HG03432 (cell line): ENCODE results near the gene DSC2.
"Not testable (repeated sequence)": the region's sequence is repeated elsewhere in the genome, so short reads cannot be mapped to it uniquely, and the experiment has no call there.

ENCODE experiments used
- ATAC-seq: cut with Tn5 transposase; IDR thresholded peaks from one replicate; pipeline ENCODE4 v1.9.1; 2021; ENCODE audit warnings: mild to moderate bottlenecking, moderate library complexity; ENCODE audit not compliant: unreplicated experiment

DSC2 gene

DNA sequence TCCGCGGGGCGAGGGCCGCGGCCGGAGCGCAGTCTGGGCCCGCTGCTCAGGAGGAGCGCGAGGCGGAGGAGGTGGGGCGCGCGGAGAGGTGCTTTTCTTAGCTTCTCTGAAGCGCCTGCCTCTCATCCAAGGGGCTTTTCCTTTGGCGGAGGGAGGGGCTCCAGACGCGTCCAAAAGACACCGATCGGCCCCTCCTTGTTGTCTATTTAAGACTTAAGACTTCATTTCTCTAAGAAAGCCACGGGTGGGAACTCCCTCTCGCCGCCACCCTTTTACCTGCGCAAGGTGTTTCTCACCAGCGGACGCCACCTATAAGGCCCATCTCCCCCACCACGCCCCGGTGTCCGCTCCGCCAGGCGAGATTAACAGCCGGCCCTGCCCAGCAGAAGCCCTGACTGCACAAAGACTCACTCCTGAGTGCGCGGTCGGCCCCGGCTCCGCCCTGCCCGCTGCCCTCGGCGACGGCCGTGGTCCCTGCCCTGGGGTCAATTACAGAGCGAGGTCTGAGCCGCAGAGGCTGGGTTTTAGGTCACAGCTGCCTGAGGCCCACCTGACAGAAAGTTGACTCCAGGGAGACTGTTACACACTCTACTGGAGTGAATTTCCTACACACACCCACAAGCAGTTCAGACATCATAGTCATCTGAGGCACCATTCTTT is at the start of gene DSC2:
TSS of gene DSC2 (minus strand) at position 397 of the 660 bp plus-strand sequence. CDS start 450 bp downstream, outside the sequence.
- no peak for ATAC-seq

DNA sequence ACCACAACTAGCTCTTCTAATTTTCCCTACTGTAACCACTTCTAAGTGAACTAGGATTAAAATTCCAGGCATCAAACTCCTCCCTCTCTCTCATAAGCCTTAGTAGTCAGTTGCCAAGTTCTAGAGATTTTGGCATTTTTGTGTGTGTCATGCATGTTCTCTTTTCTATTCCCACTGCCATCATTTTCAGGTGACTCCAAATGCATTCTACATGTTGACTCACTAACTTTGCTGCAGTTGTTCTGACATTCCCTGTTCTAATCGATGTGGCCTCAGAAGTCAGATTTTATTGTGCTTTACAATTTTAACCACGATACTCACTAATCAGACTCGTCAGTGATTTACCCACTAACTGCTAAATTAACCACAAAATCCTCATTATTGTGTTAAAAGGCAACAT is 47.1 kb upstream of the DSC2 start:
- ATAC-seq, result no peak

DNA sequence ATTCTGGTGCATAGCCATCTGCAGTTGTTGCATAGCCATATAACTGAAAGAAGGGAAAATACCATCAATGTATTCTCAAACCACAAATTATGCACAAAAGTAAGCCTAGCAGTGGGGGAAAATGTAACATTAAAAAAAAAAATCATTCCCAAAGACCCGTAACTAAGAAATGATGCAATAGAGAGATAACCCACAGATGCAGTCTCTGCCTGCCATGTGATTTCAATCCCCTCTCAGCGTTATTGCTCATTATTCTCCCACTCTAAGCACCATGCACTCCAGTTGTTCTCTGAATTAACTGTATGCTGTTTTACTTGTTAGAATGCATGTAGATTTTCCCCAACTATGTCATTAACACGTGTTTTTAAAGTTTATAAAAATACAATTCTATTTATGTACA is 46.4 kb upstream of the DSC2 start:
- ATAC-seq, result no peak

DNA sequence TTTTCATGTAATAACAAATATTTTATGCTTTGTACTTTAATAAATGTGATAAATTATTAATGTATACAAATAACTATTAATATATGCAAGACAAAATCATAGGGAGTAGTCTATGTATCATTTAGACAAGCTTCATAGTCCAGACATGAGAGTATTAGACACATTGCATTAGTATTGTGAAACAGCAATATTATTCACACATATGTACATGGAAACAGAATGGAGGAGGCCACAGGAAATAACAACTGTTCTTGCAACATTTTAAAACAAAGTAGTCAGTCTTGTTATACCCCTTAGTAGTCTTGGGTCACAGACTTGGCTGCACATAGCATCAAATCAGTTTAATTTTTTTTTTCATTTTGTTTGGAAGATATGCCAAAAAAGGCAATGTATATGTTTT is 44.6 kb upstream of the DSC2 start:
- no peak for ATAC-seq

DNA sequence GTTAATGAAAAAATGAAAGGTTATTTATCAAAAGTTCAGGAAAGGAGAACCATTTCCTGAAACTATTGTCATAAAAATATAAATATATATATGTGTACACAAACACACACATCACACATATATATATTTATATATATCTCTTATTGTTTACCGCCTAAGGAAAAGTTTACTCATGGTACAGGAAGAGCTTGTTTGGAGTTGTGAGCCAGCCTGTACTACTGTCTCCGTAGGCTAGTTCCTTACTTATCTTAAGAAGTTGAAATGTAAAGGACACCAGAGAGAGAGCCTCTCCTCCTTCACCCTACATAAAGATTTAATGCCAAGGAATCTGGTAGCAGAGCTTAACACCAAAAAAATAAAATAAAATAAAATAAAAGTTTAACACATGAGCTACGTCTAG is 40.8 kb upstream of the DSC2 start:
- ATAC-seq, result no peak

DNA sequence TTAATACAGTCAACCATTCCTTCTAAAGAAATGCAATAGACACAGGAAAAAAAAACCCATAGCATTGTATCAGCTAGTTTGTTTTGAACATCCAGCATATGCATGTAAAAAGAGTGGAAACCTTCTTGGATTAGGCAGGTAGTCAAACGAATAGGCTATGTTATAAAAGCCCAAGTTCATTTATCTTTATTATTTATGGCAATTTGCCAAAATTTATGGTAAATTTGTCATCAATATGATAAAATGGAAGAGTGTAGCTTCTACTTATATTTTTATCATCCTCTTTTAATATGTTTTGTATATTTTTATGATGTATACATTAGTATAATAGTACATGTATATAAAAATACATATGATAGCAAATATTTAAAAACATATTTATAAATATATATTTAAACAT is 36.5 kb upstream of the DSC2 start:
- ATAC-seq, result no peak

DNA sequence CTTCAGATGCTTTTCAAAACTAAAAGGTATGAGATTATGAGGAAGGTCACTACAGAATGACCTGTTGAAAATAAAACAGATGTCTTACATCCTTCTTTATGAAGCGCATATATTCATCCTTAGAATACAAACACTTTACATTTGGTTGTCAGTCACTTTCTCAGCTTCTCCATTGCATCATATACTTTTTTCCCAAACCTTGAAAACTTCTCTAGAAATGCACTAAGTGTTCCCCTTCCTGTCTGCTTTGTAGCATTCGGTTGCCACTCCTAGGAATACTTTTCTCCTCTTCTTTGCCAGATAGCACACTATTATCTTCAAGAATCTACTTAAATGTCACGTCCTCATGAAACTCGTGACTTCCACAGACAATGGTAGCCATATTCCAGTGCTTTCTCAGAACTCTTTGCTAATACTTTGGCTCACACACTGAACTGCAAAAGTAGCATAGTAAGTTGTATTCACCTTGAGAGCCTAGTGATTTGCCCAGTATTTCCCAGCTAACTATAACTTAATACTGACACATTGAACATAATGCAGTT is 32.8 kb upstream of the DSC2 start:
- no peak for ATAC-seq

DNA sequence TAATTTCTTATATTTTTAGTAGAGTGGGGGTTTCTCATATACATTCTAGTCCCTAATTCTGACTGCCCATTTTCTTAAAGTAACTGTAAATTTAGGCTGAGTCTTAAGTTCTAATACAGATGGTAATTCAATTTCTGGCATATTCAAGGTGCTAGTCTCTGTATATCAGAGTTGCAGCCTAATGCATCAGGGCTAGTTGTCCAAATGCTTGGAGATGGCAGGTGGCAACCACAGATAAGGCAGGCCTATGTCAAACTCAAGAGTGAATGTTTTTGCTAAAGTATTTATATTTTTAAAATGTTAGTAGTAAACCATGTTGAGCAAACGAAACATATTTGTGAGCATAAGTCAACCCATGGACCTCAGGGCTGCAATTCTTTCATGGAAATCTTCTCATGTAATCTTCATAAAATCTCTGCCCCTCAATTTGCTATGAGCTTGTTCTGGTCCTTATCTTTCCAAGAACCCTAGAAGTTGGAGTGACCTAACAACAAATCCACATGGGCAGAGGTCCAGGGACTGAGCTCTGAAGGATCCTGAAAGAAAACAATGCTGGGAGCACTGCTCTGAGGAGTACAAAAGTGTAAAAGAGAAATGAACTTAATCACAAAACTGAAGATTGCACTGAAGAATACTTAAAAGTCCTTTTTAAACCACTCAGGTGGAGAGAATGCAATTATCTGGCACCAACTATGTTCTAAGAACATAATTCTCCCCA is 27.3 kb upstream of the DSC2 start:
- no peak for ATAC-seq

DNA sequence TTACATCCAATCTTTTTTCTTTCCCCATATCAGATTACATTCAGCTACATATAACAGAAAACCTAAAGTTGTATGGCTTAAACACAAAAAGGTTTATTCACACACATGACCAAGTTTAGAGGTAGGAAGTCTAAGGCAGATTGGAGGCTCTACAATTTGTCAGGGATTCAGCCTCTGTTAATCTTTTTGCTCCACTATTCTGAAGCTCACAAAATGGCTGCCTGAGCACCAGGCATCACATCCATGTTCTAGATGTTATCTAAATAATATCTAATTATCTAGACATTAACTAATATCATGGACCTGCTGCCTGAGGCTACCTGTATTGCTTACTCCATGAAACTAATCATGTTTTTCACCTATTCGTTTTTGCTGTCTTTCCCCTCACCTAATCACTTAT is 23.7 kb upstream of the DSC2 start:
- no peak for ATAC-seq

DNA sequence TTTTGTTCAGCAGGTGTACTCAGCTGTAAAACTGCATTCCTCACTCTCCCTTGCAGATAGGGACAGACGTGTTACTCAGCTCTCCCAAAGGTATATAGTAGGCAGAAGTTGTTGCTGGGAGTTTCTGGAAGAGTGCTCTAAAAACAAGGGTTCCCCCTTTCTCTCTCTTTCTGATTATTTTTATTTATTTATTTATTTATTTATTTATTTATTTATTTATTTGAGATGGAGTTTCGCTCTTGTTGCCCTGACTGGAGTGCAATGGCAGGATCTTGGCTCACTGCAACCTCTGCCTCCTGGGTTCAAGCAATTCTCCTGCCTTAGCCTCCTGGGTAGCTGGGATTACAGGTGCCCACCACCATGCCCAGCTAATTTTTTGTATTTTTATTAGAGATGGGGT is 20.9 kb upstream of the DSC2 start:
- not testable (repeated sequence) for ATAC-seq

DNA sequence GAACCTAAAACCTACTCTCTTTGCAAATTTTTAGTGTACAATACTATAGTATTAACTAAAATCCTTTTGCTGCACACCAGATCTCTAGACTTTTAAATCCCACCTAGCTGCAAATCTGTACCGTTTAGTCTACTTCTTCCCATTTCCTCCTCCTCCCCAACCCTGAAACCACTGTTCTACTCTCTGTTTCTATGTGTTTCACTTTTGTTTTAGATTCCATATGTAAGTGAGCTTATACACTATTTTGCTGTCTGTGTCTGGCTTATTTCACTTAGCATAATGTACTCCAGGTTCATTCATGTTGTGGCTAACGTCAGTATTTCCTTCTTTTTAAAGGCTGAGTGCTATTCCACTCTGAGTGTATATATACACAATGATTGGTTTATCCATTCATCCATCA is 18.4 kb upstream of the DSC2 start:
- ATAC-seq, result peak; percentile 50

DNA sequence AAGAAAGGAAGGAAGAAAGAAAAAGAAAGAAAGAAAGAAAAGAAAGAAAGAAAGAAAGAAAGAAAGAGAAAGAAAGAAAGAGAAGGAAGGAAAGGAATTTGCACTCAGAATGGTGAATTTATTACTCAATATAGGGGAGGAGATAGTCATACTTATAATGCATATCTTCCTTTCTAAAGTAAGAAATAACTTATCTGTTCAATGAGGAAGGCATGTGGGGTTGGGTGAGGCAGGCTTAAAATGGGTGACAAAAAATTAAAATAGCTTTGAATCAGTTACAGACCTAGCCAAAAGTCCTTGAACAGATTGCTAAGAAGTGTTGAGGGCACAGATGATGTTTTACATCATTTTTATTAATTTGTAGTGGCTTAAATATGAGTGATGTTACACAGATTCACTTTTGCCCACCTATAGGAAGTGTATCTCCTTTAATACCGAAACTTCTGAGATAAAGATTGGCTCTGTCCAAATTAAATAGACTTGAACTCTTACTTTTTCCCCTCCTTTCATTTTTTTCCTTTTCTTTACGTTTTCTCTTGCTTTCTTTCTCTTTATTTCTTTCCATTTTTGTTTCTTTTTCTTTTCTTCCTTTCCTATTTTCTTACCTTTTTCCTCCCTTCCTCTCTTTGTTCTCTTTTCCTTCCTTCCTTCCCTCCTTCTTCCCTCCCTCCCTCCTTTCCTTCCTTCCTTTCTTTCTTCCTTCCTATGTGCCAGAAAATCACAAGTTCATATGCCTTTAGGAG is 14.8 kb upstream of the DSC2 start:
- no peak for ATAC-seq

DNA sequence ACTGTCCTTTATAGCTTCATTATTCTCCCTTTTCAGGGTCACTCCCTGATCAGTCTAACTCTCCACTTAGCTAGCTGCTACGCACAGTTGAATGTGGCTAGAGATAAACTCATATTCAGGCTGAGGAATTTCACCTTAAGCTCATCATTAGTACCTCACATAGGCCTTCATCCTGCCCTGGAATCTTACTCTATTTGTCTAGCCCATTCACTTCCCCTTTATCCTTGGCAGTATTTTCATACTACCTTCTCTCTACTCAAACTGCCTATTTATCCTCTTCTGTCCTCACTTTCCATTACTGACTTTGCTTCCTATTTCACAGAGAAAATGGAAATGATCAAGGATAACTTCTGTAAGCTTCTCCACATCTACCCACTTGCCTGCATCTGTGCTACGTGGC is 10.6 kb upstream of the DSC2 start:
- ATAC-seq, result no peak

DNA sequence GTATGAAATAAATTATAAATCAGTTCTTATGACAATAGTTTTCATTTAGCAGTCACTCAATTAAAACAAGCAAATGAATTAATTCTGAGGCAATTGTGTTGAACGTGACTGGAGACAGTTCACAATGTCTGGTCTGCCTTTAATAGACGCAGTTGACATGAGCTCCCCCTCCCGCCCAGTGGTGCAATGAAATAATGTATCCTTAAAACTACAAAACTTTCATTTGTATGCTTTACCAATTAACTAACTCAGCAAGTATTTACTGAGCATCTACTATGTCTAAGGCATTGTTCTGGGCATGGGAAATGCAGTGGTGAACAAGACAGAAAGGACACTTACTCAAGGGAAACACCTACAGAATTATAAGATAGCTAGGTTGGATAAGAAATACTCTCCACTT is 3.5 kb upstream of the DSC2 start:
- no peak for ATAC-seq

DNA sequence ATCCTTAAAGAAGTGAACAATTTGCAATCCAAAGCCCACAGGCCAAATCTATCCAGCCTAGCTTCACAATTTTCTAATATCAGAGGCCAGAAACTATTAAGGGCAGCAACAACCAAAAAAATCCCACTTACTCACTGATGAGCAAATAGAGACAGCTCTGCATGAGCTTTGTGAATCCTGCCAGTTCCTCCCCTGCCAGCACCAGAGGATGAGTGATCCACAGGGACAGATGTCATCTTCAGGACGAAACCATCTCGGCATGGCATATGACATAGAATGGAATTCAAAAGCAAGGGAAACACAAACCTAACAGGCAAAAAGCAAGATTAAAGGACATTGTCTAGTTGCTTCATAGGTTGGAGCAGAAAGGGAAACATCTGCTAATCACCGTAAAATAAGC is 2.2 kb upstream of the DSC2 start:
- ATAC-seq, result no peak

DNA sequence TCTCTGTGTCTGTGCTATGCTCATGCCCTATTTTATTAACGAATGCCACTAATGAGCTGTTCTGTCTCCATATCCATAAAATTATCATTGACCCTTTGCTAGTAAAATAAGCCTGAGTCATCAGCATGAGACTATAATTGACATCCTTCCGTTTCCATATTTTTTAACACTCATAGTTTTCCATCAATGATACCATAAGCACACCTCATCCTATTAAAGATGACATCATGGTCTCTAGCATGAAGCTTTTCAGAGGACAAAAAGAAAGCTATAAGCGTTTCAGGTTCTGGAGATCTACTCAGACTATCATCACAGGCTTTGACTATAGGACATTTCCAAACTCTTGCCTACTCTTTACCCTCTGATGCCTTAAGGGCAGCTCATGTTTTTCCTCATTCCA is 1.2 kb upstream of the DSC2 start:
- ATAC-seq, result no peak

DNA sequence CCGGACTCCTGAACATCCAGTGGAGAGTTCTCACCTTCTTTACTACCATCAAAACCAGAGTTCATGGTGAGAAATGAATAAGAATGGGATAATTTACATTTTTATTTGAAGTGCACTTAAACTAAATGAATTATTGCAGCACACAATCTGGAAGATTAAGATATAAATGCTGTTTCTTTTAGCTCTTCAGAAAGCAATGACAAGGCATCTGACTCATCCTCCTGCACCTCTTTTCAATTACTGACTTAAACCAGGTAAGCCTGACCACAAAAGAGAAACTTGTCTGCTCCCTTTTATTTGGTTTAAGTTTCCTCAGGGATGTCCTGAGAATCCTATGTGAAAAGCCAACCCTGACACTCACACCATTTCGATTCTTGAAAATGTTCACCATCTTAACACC is 720 bp upstream of the DSC2 start:
- ATAC-seq, result no peak

DNA sequence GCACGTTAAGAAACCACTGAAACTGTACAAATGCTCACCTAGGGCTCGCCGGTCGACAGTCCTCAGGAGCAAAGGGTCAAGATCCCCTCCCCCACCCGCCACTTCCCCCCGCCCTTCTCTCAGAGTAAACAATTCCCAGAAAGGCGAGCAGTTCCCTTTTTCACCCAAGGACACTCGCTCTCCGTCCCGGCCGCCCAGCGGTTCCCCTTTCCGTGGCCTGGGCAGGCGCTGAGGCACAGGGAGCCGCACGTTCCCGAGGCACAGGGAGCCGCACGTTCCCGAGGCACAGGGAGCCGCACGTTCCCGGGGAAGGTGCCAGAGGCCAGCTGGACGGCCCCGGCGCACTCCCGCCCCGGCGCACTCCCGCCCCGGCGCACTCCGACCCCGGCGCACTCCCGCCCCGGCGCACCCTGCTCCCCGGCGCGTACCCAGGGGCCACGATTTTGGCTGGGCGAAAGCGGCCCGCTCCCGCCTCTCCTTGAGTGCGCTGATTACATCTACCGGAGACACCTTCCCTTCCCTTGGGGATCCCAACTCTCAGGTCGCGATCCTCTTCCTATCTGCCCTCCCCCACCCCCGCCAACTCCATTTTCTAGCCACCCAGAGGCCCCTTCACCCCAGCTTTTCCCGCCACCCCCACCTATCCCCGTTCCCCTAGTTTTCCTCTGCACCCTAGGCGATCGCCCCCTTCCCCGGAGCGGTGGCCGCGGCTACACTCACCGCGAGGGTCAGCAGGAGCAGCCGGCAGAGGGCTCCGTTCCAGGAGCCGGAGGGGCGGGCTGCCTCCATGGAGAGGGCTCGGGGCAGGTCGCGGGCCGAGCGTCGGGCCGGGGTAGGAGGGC is 817 bp downstream of the DSC2 start:
- peak; percentile 43 for ATAC-seq

DNA sequence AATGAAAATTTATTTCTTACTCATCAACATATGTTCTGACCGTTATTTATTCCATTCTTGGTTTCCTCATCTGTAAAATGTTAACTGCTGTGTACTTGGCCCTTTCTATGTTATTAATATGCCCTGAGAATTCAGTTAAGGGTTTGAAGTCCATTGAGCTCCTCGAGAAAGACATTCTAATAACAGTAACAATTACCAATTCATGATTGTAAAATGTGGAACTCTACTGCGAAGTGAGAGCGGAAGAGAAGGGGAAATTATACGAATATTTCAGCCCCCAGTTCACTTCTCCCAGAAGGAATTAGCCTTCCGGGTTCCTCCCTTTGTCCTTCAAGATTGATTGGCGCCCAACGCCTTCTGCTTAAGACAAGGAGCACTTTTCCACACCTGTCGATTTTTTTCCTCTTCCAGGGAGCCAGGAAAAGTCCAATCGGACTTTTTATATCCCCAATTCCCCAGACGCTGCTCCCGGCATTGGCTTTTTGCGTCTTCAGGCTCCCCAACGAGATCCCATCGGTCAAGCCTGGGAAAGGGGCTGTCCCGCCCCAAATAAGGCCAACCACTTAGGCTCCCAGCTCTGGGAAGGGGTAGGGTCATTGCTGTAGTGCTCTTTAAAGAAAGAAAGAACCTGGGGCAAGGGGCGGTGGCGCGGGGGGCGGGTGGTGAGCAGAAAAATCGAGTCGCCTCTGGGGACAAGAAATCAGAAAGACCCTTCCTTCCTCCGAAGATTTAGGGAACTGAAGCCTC is 1.6 kb downstream of the DSC2 start:
- no peak for ATAC-seq
